Stomach (tissue), 9 donors: Measurements from ENCODE around the gene SMPD3. TPM values are rescaled to one million over a fixed set of nuclear protein-coding genes. Genes with fewer than 3 reads are reported as not detected.

Experiments used
- DNase-seq, 2 donors: peaks; one replicate each; pipeline versions ENCODE4 v3.0.0 to v3.0.0-alpha.2; 2013 to 2019
- H3K27ac ChIP-seq, 5 donors: fragments of 200-600 bp in 4 of 5; sonication (generic) in 4 of 5; one replicate each; pipeline ENCODE4 v1.5.1; 2013 to 2019; ENCODE audit warnings: mild to moderate bottlenecking in 1 of 5, moderate library complexity in 1 of 5
- H3K27me3 ChIP-seq, 3 donors: fragments of 200-600 bp; sonication (generic); one replicate each; pipeline ENCODE4 v1.5.1; 2017 to 2019; ENCODE audit warnings: mixed run types in 1 of 3
- H3K36me3 ChIP-seq, 4 donors: fragments of 200-600 bp; sonication (generic); 1 replicate in 3 of 4; 2 replicates in 1 of 4; pipeline ENCODE4 v1.5.1; 2016 to 2019
- H3K4me1 ChIP-seq, 4 donors: fragments of 200-600 bp; sonication (generic); one replicate each; pipeline ENCODE4 v1.5.1; 2016 to 2019
- H3K4me3 ChIP-seq, 4 donors: fragments of 200-600 bp; sonication (generic) in 3 of 4; one replicate each; pipeline ENCODE4 v1.5.1; 2016 to 2019; ENCODE audit warnings: mild to moderate bottlenecking in 1 of 4
- H3K9me3 ChIP-seq, 4 donors: fragments of 200-600 bp; sonication (generic); one replicate each; pipeline ENCODE4 v1.5.1; 2016 to 2019
- EP300 ChIP-seq: sonication (generic); formaldehyde crosslinking; IDR thresholded peaks from one replicate; pipeline ENCODE4 v1.6.1; 2017; ENCODE audit warnings: antibody characterized with exemption
- POLR2A ChIP-seq, 4 donors: fragments of 450-650 bp; IDR thresholded peaks; one replicate each; pipeline ENCODE4 v1.6.1; 2016; ENCODE audit warnings: antibody characterized with exemption in 4 of 4, control low read depth in 2 of 4, mild to moderate bottlenecking in 1 of 4, moderate library complexity in 1 of 4
- POLR2AphosphoS5 ChIP-seq, 3 donors: sonication (generic); formaldehyde crosslinking; IDR thresholded peaks; one replicate each; pipeline ENCODE4 v1.6.1; 2016; ENCODE audit warnings: antibody characterized with exemption in 3 of 3
- WGBS, 5 donors: extraction: QIAGEN DNeasy Blood & Tissue Kit in 3 of 5; methylation state at CpG; one replicate each; pipeline versions ENCODE4 v1.1.5 to v1.1.7; 2013 to 2018; 5-methylcytosine and 5-hydroxymethylcytosine counted together
- intact Hi-C: fragments of 100-400 bp; cut with DNase I; formaldehyde crosslinking; loops from one replicate; pipeline ENCODE4 v1.15.1; 2023; ENCODE audit warnings: low total_unique reads
- polyA plus RNA-seq, 3 donors: library from polyadenylated mRNA; stranded (reverse); fragments of 200-250 nt; gene quantifications; one replicate each; pipeline ENCODE4 v1.2.3, GENCODE V29; 2013
- total RNA-seq, 5 donors: library from RNA; depleted of rRNA; stranded (reverse); fragments of >200 nt; gene quantifications; one replicate each; pipeline versions ENCODE4 v1.1.0 to v1.2.3, GENCODE V29; 2014 to 2016
- TF ChIP-seq, protein P1 (sequence below), 7 experiments: fragments of 450-650 bp in 4 of 7; fragments of 200-600 bp in 3 of 7; sonication (generic) in 3 of 7; IDR thresholded peaks; one replicate each; pipeline ENCODE4 v1.5.1; 2016 to 2019; ENCODE audit warnings: antibody characterized with exemption in 7 of 7, control low read depth in 2 of 7, mild to moderate bottlenecking in 1 of 7
- donor health status: healthy with polysubstance abuse.
- donor health status: Bipolar disorder and iron deficiency.
- donor health status: healthy.

The SMPD3 gene
- total and polyA plus RNA-seq, 8 donors: 1.7 to 110 (median 53.7) TPM

- Histone ChIP-seq H3K4me3 (no peak overlapping the region), H3K36me3 (no peaks in the 10 kb centered on the region), H3K9me3 (no peaks in the 10 kb centered on the region), H3K27ac (no peak overlapping the region), H3K4me1 (peaks cover 0 to 4% (median 0%) of the 10 kb centered on the region in 4 donors), H3K27me3 (no peaks in the 10 kb centered on the region)
- no peak for DNase-seq
- WGBS, 5 donors: 89 to 99% (median 95%) methylated on average over 3 of the region's 3 CpGs
- intact Hi-C loops: no loop called here
- TF ChIP-seq, protein P1, sequence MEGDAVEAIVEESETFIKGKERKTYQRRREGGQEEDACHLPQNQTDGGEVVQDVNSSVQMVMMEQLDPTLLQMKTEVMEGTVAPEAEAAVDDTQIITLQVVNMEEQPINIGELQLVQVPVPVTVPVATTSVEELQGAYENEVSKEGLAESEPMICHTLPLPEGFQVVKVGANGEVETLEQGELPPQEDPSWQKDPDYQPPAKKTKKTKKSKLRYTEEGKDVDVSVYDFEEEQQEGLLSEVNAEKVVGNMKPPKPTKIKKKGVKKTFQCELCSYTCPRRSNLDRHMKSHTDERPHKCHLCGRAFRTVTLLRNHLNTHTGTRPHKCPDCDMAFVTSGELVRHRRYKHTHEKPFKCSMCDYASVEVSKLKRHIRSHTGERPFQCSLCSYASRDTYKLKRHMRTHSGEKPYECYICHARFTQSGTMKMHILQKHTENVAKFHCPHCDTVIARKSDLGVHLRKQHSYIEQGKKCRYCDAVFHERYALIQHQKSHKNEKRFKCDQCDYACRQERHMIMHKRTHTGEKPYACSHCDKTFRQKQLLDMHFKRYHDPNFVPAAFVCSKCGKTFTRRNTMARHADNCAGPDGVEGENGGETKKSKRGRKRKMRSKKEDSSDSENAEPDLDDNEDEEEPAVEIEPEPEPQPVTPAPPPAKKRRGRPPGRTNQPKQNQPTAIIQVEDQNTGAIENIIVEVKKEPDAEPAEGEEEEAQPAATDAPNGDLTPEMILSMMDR (IDR thresholded peaks at IDR 0.05): no peak
- TF ChIP-seq EP300 (no peak), POLR2AphosphoS5 (IDR thresholded peaks at IDR 0.05) (no peak), POLR2A (IDR thresholded peaks at IDR 0.05) (no peak)
These were observed 7.3 kb upstream of the SMPD3 start for GRCh38 chr16:68455631-68456030.

DNA sequence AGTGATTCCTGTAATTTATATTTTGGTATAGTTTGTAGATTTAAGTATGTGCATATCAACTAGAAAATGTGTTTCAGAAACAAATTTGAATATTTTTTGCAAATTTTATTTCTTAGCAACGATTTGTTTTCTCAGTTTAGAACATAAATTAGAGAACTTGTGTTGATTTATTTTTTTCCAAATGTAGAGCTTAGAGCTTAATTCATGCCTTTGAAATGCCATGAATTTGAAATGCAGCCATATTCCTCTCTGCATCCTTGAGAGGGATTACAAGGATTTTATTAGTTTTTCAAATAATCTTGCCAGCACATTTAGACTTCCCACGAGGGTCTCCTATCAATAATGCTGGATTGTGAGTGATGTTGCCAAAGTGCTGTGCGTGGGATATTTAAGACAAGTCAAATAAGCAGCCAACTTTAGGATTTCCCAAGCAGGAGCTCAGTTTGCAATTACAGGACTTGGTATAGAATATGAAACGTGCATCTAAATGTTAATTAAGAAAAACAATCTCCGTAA lies 6.7 kb upstream of the SMPD3 start:
- no peaks in the 10 kb centered on the region for H3K36me3 ChIP-seq
- intact Hi-C loops: no loop called here
- no peak overlapping the region for H3K27ac ChIP-seq
- TF ChIP-seq, protein P1 (IDR thresholded peaks at IDR 0.05): no peak
- TF ChIP-seq POLR2A (IDR thresholded peaks at IDR 0.05) (no peak), POLR2AphosphoS5 (IDR thresholded peaks at IDR 0.05) (no peak), EP300 (no peak)
- peaks cover 0 to 4% (median 0%) of the 10 kb centered on the region in 4 donors for H3K4me1 ChIP-seq
- H3K27me3 ChIP-seq: no peaks in the 10 kb centered on the region
- DNase-seq: no peak
- 64 to 72% (median 69%) methylated on average over 5 of the region's 5 CpGs for WGBS, 5 donors
- H3K9me3 ChIP-seq: no peaks in the 10 kb centered on the region
- no peak overlapping the region for H3K4me3 ChIP-seq

DNA sequence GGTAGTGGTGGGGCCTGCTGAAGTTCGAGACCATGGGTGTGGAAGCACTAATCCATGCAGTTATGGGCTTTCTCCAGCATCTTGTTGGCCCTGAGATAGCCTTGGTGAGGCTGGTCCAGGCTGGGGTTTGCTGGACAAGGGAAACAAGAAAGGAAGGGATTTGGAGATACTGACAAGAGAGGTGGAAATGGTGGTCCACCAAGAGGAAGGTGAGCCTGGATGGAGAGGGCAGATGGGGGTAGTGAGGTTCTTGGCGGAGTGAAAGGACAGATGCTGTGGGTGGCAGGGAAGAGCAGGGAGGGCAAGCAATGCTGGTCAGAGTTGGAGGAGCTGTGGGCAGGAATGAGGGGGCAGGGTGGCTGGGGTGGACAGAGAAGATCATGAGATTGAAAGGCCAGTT lies 5.5 kb upstream of the SMPD3 start:
- H3K4me3 ChIP-seq: no peak overlapping the region
- H3K36me3 ChIP-seq: no peaks in the 10 kb centered on the region
- no peak for TF ChIP-seq EP300
- no peak for TF ChIP-seq POLR2A (IDR thresholded peaks at IDR 0.05)
- TF ChIP-seq POLR2AphosphoS5 (IDR thresholded peaks at IDR 0.05): no peak
- TF ChIP-seq, protein P1 (IDR thresholded peaks at IDR 0.05): no peak
- intact Hi-C loops: no loop called here
- H3K4me1 ChIP-seq: peaks cover 0 to 9% (median 3%) of the 10 kb centered on the region in 4 donors
- no peak for DNase-seq
- no peaks in the 10 kb centered on the region for H3K27me3 ChIP-seq
- 93 to 97% (median 94%) methylated on average over 2 of the region's 2 CpGs for WGBS, 5 donors
- H3K9me3 ChIP-seq: no peaks in the 10 kb centered on the region
- H3K27ac ChIP-seq: no peak overlapping the region

DNA sequence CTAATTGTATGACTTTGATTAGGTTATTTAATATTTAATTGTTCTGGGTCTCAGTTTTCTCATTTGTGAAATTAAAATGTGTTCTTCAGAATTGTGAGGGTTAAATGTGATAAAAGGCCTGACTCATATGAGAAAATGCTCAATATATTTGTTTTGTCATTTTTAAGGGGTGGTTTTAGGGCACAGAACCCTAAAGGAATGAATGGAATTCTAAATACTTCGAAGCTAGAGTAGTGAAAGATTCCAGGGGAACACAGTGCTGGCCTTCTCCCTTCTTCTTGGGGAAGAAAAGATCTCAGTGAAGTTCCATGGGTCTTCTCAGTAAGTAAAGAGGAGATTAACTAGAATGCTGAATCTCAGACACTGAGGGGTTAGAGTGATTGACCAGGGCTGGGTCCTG lies 3.9 kb upstream of the SMPD3 start:
- Histone ChIP-seq H3K36me3 (no peaks in the 10 kb centered on the region), H3K4me1 (peaks cover 11 to 23% (median 19%) of the 10 kb centered on the region in 4 donors), H3K4me3 (no peak overlapping the region), H3K27me3 (peaks cover 0 to 4% (median 0%) of the 10 kb centered on the region in 3 donors), H3K27ac (no peak overlapping the region), H3K9me3 (no peaks in the 10 kb centered on the region)
- no peak for DNase-seq
- intact Hi-C loops: no loop called here
- TF ChIP-seq, protein P1 (IDR thresholded peaks at IDR 0.05): no peak
- TF ChIP-seq EP300 (no peak), POLR2A (IDR thresholded peaks at IDR 0.05) (no peak), POLR2AphosphoS5 (IDR thresholded peaks at IDR 0.05) (no peak)
- 12 to 32% (median 21%) methylated on average over 1 of the region's 1 CpG for WGBS, 5 donors
